HEK293 (cell line): ENCODE results near the gene TEX50.

Experiments
- HOXA7 ChIP-seq: sonication (generic); formaldehyde crosslinking; IDR thresholded peaks from 2 replicates; pipeline ENCODE4 v1.8.1; 2022; ENCODE audit warnings: missing genetic modification reagents, borderline replicate concordance
- KLF1 ChIP-seq: fragments of 450-650 bp; formaldehyde crosslinking; IDR thresholded peaks from 2 replicates; pipeline ENCODE4 v1.5.1; 2016; ENCODE audit warnings: missing biosample characterization, missing genetic modification characterization
- PRDM1 ChIP-seq: fragments of 450-650 bp; formaldehyde crosslinking; IDR thresholded peaks from 2 replicates; pipeline ENCODE4; 2016; ENCODE audit warnings: missing biosample characterization, missing genetic modification characterization
- TCF7L2 ChIP-seq: IDR thresholded peaks from 2 replicates; pipeline ENCODE4 v1.6.1; 2011; ENCODE audit warnings: low read depth, mild to moderate bottlenecking, inconsistent platforms, low read length, moderate library complexity, borderline replicate concordance
- ZNF155 ChIP-seq: fragments of 450-650 bp; formaldehyde crosslinking; IDR thresholded peaks from 2 replicates; pipeline ENCODE4 v1.5.1; 2016; ENCODE audit warnings: missing biosample characterization, missing genetic modification characterization
- ZNF274 ChIP-seq, 2 experiments: fragments of 200-500 bp in 1 of 2; fragments of 450-650 bp in 1 of 2; sonication (Bioruptor generic) in 1 of 2; formaldehyde crosslinking in 1 of 2; IDR thresholded peaks; 2 replicates each; pipeline versions ENCODE4 v1.5.1 to v1.6.1; 2014 to 2016; ENCODE audit warnings: borderline replicate concordance in 1 of 2, inconsistent platforms in 1 of 2, low read length in 1 of 2, missing biosample characterization in 1 of 2, missing genetic modification characterization in 1 of 2
- ZNF391 ChIP-seq: fragments of 450-650 bp; formaldehyde crosslinking; IDR thresholded peaks from 2 replicates; pipeline ENCODE4 v1.5.1; 2016; ENCODE audit warnings: low read depth, missing biosample characterization, missing genetic modification characterization, borderline replicate concordance
- ZNF654 ChIP-seq: fragments of 450-650 bp; formaldehyde crosslinking; IDR thresholded peaks from 2 replicates; pipeline ENCODE4 v1.5.1; 2016; ENCODE audit warnings: low read depth, missing biosample characterization, missing genetic modification characterization
- ZNF670 ChIP-seq: fragments of 450-650 bp; formaldehyde crosslinking; IDR thresholded peaks from 2 replicates; pipeline ENCODE4 v1.5.1; 2016; ENCODE audit warnings: missing biosample characterization, missing genetic modification characterization, low read depth
- ZNF747 ChIP-seq: fragments of 450-650 bp; formaldehyde crosslinking; IDR thresholded peaks from 2 replicates; pipeline ENCODE4 v1.5.1; 2016; ENCODE audit warnings: missing biosample characterization, missing genetic modification characterization
- ZSCAN23 ChIP-seq: fragments of 450-650 bp; formaldehyde crosslinking; IDR thresholded peaks from 2 replicates; pipeline ENCODE4 v1.5.1; 2016; ENCODE audit warnings: missing biosample characterization, missing genetic modification characterization
- TF ChIP-seq, protein P1 (sequence below): fragments of 450-650 bp; formaldehyde crosslinking; IDR thresholded peaks from 2 replicates; pipeline ENCODE4 v1.5.1; 2016; ENCODE audit warnings: missing biosample characterization, missing genetic modification characterization
- TF ChIP-seq, protein P2 (sequence below): fragments of 450-650 bp; formaldehyde crosslinking; IDR thresholded peaks from 2 replicates; pipeline ENCODE4 v1.5.1; 2016; ENCODE audit warnings: missing biosample characterization, missing genetic modification characterization
- TF ChIP-seq, protein P3 (sequence below): fragments of 450-650 bp; formaldehyde crosslinking; IDR thresholded peaks from 2 replicates; pipeline ENCODE4 v1.5.1; 2017; ENCODE audit warnings: missing biosample characterization, missing genetic modification characterization

DNA sequence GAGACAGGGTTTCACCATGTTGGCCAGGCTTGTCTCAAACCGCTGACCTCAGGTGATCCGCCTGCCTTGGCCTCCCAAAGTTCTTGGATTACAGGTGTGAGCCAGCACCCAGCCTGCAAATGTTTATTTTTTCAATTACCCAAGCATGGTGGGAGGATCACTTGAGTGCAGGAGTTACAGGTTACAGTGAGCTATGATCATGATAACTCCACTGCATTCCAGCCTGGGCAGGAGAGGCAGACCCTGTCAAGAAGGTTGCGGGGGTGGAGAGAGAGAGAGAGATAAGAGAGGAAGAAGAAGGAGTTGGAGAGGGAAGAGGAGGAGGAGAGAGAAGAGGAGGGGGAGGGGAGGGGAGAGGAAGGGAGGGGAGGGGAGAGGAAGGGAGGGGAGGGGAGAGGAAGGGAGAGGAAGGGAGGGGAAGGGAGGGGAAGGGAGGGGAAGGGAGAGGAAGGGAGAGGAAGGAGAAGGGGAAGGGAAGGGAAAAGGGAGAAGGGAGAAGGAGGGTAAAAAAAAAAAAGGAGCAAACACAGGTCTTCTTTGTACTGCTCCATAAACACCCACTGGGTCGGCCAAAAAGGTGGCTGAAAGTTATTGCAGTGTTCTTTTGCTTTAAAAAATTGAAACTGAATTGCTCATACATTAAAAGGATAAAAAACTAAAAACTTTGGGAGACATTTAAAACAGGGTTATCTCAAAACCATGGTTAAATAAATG is 26.5 kb upstream of the TEX50 start:
- no peak for TF ChIP-seq ZSCAN23 (tag by site-specific recombination)
- TF ChIP-seq, protein P1, sequence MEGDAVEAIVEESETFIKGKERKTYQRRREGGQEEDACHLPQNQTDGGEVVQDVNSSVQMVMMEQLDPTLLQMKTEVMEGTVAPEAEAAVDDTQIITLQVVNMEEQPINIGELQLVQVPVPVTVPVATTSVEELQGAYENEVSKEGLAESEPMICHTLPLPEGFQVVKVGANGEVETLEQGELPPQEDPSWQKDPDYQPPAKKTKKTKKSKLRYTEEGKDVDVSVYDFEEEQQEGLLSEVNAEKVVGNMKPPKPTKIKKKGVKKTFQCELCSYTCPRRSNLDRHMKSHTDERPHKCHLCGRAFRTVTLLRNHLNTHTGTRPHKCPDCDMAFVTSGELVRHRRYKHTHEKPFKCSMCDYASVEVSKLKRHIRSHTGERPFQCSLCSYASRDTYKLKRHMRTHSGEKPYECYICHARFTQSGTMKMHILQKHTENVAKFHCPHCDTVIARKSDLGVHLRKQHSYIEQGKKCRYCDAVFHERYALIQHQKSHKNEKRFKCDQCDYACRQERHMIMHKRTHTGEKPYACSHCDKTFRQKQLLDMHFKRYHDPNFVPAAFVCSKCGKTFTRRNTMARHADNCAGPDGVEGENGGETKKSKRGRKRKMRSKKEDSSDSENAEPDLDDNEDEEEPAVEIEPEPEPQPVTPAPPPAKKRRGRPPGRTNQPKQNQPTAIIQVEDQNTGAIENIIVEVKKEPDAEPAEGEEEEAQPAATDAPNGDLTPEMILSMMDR = no peak
- no peak for TF ChIP-seq ZNF274 (IDR thresholded peaks at IDR 0.05; ENCODE audit: low read length)
- no peak for TF ChIP-seq ZNF274 (tag by site-specific recombination; IDR thresholded peaks at IDR 0.05; ENCODE audit: borderline replicate concordance)
- TF ChIP-seq KLF1 = no peak
- TF ChIP-seq, protein P2, sequence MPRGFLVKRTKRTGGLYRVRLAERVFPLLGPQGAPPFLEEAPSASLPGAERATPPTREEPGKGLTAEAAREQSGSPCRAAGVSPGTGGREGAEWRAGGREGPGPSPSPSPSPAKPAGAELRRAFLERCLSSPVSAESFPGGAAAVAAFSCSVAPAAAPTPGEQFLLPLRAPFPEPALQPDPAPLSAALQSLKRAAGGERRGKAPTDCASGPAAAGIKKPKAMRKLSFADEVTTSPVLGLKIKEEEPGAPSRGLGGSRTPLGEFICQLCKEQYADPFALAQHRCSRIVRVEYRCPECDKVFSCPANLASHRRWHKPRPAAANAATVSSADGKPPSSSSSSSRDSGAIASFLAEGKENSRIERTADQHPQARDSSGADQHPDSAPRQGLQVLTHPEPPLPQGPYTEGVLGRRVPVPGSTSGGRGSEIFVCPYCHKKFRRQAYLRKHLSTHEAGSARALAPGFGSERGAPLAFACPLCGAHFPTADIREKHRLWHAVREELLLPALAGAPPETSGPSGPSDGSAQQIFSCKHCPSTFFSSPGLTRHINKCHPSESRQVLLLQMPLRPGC (tag by site-specific recombination) = no peak
- TF ChIP-seq ZNF747 (tag by site-specific recombination) = no peak
- TF ChIP-seq TCF7L2 = no peak
- no peak for TF ChIP-seq PRDM1
- TF ChIP-seq ZNF654 (tag by site-specific recombination) = no peak
- TF ChIP-seq, protein P3, sequence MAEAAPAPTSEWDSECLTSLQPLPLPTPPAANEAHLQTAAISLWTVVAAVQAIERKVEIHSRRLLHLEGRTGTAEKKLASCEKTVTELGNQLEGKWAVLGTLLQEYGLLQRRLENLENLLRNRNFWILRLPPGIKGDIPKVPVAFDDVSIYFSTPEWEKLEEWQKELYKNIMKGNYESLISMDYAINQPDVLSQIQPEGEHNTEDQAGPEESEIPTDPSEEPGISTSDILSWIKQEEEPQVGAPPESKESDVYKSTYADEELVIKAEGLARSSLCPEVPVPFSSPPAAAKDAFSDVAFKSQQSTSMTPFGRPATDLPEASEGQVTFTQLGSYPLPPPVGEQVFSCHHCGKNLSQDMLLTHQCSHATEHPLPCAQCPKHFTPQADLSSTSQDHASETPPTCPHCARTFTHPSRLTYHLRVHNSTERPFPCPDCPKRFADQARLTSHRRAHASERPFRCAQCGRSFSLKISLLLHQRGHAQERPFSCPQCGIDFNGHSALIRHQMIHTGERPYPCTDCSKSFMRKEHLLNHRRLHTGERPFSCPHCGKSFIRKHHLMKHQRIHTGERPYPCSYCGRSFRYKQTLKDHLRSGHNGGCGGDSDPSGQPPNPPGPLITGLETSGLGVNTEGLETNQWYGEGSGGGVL (tag by site-specific recombination) = no peak
- TF ChIP-seq ZNF391 (tag by site-specific recombination) = no peak
- TF ChIP-seq ZNF670 (tag by site-specific recombination) = no peak
- TF ChIP-seq ZNF155 (tag by site-specific recombination) = no peak
- no peak for TF ChIP-seq HOXA7 (CRISPR knock-in tag)
